ENCODE results near the gene ELF1.
"Not testable (repeated sequence)": the region's sequence is repeated elsewhere in the genome, so short reads cannot be mapped to it uniquely, and the experiment has no call there.

Gene ELF1

DNA sequence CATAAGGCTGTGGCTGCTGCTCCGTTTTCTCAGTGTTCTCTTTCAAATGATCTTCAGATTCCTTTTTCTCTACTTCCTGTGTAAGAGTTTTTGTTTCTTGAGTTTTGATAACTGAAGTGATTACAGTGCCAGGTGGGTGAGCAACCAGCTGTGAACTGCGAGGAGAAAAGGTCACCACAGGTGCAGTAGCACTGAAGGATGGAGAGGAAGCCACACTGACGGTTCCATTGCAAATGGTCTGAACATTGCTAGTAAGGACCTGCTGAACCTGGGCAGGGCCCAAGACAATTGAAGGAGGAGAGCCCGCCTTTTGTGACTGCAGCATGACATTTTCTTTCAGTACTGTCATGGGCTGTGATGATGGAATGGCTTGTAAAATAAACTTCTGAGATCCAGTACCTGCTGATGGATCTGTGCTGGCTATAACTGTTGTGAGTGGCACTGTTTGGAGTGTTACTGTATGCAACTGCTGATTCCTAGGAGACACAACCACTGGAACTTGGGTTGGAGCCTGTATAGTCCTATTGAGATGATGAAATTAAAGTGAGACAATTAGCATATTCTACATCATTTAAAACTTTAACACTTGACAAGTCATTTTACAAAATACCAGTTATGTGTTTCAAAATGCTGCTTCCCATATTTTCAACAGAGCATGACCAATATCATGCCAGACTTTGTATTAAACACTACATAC, 85.5 kb downstream of the ELF1 start:
- no peak for DNase-seq (ENCODE audit: low read depth)

DNA sequence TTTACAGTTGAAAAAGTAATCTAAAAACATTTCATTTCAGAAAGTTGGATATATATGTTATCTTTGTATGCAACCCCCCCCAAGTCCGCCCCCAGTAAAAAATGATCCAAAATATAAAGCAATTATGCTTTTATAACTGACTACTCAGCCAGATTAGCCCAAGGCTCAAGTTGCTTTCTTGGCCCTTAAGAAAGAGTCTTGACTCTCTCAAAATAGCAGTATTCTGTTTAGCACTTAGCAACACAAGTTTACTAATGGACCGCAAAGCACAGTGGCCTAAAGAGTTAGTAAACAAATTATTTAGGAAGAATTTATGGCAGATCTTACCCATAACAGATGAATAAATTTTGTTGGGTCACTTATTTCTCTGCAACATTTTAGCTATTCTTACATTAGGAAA, 86.9 kb downstream of the ELF1 start:
- no peak for DNase-seq (ENCODE audit: low read depth)

DNA sequence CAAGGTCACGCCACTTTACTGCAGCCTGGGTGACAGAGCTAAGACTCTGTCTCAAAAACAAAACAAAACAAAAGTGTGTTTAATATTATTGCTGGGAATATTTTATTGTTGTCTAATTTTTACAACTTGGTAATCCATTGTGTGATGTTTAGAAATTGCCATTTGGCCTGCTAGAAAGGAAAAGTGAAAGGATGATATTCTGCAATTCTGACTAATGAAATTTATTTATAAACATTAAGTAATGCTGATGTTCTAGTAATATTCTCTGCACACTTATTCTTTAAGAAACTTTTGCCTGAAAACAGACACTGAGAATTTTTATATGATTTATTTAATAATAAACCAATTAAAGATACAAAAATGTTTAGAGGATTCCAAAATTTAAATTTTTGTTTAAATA, 87.4 kb downstream of the ELF1 start:
- no peak for DNase-seq (ENCODE audit: low read depth)

DNA sequence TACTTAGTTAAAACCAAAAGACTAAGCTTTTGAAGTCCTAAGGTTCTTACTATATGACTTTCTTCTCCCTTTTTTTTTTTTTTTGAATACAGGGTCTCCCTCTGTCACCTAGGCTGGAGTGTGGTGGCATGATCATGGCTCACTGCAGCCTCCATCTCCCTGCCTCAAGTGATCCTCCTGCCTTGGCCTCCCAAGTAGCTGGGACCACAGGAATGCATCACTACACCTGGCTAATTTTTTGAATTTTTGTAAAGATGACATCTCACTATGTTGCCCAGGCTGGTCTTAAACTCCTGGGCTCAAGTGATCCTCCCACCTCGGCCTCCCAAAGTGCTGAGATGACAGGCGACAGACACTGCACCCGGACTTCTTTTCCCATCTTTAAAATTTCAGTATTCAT, 89.2 kb downstream of the ELF1 start:
- not testable (repeated sequence) for DNase-seq (ENCODE audit: low read depth)

DNA sequence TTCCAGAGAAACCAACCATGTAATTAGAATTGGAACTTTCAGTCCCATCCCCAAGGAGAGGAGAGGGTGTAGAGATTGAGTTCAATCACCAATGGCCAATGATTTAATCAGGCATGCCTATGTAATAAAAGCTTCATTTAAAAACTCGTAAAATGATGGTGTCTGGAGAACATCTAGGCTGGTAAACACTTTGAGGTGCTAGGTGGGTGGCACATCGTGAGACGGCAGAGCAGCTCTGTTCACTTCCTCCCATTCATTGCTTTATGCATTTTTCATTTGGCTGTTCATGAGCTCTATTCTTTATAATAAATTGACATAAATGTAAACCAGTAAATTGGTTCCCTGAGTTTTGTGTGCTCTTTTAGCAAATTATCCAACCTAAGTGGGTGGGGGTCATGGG, 90.1 kb downstream of the ELF1 start:
- no peak for DNase-seq (ENCODE audit: low read depth)

DNA sequence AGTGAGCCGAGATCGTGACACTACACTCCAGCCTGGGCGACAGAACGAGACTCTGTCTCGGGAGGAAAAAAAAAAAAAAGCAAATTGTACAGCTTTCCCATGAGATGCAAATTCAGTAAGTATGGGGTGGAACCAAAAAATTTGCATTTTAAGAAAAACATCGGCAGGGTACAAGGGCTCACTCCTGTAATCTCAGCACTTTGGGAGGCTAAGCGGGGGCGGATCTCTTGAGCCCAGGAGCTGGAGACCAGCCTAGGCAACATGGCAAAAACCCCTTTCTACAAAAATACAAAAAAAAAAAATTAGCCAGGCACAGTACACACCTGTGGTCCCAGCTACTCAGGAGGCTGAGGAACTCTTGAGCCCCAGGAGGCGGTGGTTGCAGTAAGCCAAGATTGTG, 91.2 kb downstream of the ELF1 start:
- DNase-seq (ENCODE audit: low read depth), result no peak

DNA sequence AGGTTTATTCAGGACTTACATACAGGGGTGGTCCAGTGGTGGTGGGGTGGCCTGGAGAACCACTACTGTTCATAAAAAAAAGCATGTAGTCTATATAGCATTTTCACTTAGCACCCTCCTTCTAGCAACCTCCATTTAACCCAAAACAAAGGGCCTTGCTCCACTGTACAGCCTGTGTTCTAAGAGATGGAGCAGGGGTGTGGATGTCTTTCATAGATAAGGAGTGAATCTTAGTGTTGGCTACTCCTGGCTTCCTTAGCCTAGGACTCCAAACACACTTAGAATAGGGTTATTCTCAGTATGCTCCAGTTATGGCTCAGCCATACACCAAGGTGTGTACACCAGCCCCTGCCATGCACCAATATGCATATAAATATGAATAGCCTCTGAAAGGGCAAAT, 95.2 kb downstream of the ELF1 start:
- DNase-seq (ENCODE audit: low read depth), result no peak

DNA sequence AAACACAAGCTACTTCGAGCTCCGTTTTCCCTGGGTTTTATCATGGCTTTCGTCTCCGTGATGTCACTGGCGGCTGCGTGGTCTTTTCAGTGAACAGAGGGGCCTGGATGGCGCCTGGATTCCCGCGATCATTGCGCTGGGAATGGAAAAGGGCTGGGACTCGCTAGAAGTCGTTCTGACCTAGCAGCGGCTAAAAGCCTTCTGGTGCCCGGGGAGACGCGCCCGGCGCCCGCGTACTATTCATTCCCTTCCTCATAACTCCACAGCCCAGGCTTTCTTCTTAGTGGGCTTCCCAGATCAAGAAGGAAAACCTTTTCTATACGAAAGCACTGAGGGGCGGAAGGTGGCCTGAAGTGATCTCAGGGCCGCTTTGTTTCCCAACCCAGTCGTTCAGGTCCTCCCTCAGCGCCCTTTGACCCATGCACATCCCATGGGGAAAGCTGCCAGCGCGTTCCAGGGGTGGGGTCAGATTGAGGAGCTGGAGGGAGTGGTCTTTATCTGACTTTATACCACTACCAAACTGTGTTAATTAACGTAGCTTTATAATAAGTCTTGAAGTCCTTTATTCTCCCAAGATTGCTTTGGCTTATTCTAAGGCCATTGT, 96.6 kb downstream of the ELF1 start:
- no peak for DNase-seq (ENCODE audit: low read depth)

DNA sequence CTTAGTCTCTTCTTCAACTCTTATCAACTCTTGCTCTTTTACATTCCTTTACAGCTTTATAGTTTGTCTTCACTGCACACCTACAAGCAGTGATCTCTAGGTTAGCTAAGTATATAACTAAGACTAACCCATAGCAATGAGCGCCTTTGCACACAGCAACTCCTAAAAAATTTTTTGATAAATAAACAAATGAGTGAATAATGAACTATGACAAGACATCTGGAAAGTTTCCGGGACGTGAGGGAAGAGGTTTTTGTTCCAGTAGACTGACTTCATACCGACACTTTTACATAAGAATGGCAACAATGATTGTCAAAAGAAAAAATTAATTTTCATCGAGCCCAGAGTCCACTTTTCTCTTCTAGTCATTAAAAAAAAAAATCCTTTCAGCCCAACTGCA, 98.3 kb downstream of the ELF1 start:
- peak; percentile 54 for DNase-seq (ENCODE audit: low read depth)

DNA sequence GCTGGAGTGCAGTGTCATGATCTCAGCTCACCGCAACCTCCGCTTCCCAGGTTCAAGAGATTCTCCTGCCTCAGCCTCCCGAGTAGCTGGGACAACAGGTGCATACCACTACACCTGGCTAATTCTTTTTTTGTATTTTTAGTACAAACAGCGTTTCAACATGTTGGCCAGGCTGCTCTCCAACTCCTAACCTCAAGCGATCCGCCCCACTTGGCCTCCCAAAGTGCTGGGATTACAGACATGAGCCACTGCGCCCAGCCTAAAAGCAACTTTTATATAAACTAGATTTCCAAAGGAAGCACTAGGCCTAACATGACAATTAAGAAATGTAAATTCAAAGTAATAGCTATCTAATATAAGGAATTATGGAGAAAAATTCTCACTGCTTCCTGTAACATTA, 99.2 kb downstream of the ELF1 start:
- DNase-seq (ENCODE audit: low read depth), result not testable (repeated sequence)

DNA sequence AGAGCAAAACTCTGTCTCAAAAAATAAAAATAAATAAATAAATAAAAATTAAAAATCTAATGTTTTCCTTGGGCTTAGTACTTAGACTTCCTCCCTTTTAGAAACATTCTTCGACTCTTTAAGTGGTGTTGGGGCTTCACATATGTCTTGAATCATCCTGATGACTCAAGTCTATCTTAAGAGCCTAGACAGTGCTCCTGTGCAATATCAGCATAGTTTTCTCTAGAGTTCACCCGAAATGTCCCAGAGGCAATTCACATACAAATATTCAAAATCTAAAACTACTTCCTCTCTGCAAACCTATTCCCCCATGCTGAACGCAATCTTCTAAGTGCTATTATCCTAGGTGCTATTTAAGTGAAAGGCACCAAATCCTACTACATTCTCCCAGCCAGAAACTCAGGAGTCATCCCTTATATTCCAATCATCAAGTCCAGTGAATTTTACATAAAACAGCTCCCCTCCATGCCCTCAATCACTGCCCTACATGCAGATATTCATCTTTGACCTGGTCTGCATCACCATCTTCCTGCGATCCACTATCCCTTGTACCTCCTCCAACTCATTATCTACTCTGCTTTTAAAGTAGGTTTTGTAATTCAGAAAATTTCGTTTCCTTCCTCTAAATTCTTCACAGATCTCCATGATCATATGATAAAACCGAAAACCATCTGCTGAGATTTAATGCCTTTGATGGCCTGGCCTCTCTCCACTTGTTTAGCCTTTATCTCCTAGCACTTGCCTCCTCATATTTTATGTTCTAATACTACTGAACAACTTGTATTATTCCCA, 102.7 kb downstream of the ELF1 start:
- peak; percentile 84 for DNase-seq (ENCODE audit: low read depth)

DNA sequence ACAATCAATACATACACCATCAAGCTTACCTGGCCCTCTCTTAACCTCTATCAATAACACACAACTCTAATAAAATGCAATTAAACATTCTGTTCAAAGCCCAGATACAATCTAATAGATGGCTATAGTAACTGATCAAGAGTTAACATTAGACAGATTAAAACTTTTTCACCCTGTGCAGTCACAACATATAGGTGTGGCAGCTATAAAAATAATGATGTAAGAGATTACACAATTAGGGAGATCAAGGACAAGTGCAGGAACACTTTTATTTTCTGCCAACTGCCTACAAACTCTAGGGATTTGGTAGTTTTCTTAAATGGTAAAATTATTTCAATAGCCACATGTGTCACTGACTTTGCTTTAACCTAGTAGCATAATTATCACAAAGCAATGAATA, 104.3 kb downstream of the ELF1 start:
- DNase-seq (ENCODE audit: low read depth), result not testable (repeated sequence)

DNA sequence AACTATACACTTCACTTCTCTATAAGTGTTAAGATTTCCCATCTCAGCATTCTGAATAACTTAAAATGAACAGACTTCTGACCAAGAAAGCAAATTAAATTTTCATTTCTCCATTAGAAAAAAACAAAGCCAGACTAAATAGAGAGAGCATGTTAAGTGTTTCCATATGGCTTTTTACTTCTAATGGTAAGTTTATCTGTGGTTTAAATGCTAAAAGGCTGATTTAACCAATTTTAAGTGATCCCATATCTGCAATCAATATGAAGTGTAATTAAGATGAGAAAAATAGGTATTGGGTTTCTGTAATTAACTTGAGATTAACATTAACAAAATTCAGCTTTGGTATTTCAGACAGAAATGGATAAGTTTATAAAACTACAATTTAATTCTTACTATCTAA, 107.8 kb downstream of the ELF1 start:
- no peak for DNase-seq (ENCODE audit: low read depth)

DNA sequence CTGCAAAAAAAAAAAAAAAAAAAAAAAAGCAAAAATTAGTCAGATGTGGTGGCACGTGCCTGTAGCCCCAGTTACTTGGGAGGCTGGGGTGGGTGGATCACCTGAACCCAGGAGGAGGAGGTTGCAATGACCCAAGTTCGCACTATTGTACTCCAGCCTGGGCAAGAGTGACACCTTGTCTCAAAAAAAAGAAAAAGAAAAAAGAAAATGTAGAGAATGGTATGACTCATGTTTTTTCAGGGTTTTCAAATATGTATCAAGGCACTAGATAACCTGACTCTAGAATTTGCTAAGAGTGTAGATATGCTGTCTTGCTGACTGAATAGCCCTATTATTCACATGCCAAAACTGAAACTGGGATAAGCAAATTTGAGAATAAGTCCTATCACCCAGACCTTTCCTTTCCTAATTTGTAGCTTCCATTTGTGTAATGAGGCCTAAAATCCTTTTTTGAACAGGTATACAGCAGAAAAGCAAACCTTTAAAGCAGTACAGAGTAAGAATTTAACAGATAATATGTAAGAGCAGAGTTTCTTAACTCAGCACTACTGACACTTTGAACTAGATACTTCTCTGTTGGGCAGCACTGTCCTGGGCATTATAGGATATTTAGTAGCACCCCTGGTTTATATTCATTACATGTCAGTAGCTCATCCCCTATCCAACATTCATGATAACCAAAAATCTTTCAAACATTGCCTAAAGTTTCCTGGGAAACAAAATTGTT, 108.6 kb downstream of the ELF1 start:
- DNase-seq (ENCODE audit: low read depth), result peak; percentile 47

DNA sequence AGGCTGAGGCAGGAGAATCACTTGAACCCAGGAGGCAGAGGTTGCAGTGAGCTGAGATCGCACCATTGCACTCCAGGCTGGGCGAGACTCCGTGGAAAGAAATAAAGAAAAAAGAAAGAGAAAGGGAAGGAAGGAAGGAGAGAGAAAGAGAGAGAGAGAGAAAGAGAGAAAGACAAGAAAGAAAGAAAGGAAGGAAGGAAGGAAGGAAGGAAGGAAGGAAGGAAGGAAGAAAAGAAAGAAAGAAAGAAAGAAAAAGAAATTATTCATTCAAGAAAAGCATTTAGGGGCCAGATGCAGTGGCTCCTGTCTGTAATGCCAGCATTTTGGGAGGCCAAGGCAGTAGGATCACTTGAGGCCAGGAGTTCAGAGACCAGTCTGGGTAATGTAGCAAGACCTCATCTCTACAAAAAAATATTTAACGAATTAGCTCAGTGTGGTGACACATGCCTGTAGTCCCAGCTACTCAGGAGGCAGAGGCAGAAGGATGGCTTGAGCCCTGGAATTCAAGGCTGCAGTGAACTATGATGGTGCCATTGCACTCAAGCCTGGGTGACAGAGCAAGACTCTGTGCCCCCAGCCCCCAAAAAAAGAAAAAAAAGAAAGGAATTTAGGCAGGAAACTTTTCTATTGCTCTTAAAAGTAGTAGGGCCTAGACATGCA, 109.4 kb downstream of the ELF1 start:
- peak; percentile 20 for DNase-seq (ENCODE audit: low read depth)

DNA sequence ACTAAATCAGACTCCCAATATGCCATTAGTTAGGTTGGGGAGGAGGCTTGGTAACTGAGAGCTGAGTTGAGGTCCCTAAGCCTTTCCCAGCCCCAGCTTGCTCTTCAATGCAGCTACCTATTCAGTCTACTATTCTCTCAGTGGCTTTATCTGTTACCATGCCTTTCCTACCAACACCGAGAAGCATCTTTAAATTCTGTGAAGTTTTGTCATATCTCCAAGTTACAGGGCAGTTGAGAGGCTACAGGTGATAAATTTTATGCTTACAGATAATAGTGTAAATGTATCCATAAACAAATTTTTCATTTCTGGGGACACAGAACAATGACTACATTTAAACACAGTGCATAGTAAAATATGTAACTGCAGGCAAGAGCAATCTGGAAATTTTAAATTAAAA, 110.6 kb downstream of the ELF1 start:
- no peak for DNase-seq (ENCODE audit: low read depth)

DNA sequence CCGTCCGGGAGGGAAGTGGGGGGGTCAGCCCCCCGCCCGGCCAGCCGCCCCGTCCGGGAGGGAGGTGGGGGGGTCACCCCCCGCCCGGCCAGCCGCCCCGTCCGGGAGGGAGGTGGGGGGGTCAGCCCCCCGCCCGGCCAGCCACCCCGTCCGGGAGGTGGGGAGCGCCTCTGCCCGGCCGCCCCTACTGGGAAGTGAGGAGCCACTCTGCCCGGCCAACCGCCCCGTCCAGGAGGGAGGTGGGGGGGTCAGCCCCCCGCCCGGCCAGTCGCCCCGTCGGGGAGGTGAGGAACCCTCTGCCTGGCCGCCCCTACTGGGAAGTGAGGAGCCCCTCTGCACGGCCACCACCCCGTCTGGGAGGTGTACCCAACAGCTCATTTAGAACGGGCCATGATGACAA, 118.1 kb downstream of the ELF1 start:
- not testable (repeated sequence) for DNase-seq (ENCODE audit: low read depth)

DNA sequence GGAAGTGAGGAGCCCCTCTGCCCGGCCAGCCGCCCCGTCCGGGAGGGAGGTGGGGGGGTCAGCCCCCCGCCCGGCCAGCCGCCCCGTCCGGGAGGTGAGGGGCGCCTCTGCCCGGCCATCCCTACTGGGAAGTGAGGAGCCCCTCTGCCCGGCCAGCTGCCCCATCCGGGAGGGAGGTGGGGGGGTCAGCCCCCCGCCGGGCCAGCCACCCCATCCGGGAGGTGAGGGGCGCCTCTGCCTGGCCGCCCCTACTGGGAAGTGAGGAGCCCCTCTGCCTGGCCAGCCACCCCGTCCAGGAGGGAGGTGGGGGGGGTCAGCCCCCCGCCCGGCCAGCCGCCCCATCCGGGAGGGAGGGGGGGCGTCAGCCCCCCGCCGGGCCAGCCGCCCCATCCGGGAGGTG, 118.5 kb downstream of the ELF1 start:
- DNase-seq (ENCODE audit: low read depth), result not testable (repeated sequence)

DNA sequence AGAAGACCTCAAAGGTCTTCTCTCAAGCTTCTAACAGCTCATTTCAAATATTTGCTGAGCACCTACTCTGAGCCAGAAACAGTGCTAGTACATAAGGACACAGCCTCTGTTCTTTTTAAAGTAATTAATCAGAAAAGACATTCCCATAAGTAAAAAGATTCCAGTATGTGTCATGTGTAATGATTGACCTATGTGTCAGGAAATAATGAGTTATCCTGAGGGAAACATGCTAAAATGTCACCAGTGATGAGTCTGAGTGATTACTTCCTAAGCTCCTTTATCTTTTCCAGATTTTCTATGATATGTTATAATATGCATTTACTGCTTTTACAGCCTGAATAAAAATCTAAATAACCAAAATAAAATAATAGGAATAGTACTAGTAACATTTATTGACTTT, 122.1 kb downstream of the ELF1 start:
- DNase-seq (ENCODE audit: low read depth), result no peak

DNA sequence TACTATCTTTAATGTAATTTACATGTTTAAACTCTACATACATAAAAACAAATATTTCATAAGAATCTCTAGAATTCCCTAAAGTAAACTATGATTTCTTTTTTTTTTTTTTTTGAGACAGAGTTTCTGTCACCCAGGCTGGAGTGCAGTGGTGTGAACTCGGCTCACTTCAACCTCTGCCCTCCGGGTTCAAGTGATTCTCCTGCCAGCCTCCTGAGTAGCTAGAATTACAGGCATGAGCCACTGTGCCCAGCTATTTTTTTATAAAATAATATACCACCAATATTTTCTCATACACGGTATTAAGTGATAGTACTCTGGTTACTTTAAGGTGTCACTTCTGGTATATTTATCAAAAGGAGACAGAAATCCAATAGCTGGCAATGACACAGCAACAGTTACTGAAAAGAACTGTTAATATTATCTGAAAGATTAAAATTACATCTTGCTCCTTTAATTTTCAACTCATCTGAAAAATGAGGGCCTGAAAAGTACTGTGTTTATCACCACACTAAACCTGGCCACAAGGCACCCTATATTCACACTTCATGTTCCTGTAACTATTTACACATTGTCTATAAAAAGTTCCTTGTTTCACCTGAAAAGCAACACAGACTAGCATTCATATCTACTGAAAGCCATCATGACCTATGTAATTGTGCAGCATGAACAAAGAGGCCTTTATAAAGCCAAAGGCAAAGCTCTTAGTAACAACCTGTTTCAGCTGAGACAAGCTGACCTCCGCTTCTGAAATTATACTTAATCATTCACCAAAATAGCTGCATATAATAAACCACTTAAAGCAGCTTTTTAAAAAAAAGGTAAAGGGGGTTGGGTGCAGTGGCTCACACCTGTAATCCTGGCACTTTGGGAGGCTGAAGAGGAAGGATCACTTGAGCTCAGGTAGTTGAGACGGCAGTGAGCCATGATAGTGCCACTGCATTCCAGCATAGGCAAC, 123.6 kb downstream of the ELF1 start:
- no peak for DNase-seq (ENCODE audit: low read depth)

DNA sequence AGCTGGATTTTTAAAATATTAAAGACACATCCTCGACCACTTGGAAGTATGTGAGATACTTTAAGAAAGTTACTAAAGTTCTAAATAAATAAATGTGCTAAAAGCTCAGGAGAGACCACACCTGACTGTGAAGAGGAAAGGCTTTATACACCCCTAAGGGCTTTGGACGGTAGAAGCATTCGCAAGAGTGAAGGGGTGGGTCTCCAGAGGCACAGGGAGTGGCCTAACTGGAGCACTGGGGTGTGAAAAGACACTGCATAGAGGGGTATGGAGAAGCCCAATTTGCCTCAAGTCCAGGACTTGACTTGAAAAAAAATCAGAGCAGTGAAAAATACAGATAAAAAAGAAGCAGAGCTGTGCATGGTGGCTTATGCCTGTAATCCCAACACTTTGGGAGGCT, 125.5 kb downstream of the ELF1 start:
- not testable (repeated sequence) for DNase-seq (ENCODE audit: low read depth)

All from EH (cell line).